GM12892 (cell line): ENCODE measurements around the gene VEPH1.

Source experiments
- POLR2A ChIP-seq: IDR thresholded peaks from 2 replicates; pipeline ENCODE4 v1.6.1; 2011; ENCODE audit warnings: low read depth, low read length, control low read depth
- POLR2AphosphoS5 ChIP-seq: IDR thresholded peaks from 2 replicates; pipeline ENCODE4 v1.6.1; 2011; ENCODE audit warnings: low read depth, low read length, control low read depth
- TAF1 ChIP-seq: IDR thresholded peaks from 2 replicates; pipeline ENCODE4 v1.6.1; 2011; ENCODE audit warnings: low read depth, mild to moderate bottlenecking, control low read depth, low read length, borderline replicate concordance

DNA sequence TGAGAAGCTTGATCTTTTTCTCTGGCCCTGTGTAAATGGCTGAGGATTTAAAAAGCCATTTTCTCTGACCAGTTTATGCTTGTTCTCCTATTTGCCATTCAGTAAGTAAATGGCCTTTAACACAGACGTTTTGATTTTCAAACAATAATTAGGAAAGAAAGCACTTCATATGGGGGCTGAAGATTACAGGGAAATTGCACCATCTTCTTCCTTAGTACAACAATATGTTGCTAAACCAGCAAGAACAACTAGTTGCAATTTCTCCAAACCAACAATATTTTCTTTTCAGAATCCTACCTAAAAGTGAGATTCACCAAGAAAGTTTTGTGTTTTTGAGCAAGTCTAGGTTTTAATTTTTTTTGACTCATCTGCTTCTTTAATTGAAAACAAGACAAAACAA lies 262.8 kb downstream of the VEPH1 start:
- TF ChIP-seq POLR2A (no peak), POLR2AphosphoS5 (no peak), TAF1 (no peak)
